HG03354 (cell line): ENCODE measurements around the gene BEST4.
"Not testable (repeated sequence)": the region's sequence is repeated elsewhere in the genome, so short reads cannot be mapped to it uniquely, and the experiment has no call there.

Experiments used
- ATAC-seq: cut with Tn5 transposase; IDR thresholded peaks from one replicate; pipeline ENCODE4 v1.9.1; 2021; ENCODE audit warnings: mild to moderate bottlenecking; ENCODE audit not compliant: unreplicated experiment, poor library complexity, severe bottlenecking

Gene BEST4

DNA sequence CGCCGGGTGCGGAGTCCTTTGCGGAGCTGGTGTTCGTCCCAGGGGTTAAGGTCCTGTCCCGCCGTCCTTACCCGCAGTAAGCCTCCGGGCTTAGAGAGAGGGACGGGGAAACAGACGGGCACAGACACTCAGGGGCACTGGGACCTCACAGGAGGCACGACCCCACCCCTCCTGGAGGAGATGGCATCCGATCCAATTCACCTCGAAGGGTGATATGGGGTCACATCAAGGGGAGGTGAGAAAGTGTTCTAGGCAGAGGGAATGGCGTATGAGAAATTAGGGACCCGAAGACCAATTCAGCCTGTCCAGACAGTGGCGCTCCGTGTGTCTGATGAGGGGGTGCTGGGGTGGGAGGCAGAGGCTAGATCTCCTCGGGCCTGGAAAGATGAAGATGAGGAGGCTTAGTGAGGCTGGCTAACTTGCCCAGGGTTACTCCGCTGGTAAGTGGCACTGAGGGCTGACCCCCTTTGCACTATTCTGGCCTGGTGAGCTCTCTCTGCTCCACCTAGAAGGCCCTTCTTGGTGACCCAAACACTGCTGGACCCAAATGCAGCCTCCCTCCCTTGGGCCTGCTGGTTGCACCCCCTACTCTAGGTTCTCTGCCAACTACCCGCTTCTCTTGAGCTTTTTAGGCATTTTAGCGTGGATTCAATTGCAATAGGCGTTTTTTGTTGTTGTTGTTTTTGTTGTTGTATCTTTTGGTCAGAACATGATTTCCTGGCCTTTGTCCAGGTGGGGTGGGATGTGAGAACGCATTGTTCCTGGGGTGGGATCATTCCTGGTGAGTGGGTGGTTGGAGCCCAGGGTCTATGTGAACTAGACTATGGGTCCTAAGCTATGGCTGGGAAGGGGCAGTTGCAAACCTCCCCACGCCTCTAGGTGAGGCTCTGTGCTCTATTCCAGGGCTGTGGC lies 32.6 kb upstream of the BEST4 start:
- peak; percentile 12 for ATAC-seq

DNA sequence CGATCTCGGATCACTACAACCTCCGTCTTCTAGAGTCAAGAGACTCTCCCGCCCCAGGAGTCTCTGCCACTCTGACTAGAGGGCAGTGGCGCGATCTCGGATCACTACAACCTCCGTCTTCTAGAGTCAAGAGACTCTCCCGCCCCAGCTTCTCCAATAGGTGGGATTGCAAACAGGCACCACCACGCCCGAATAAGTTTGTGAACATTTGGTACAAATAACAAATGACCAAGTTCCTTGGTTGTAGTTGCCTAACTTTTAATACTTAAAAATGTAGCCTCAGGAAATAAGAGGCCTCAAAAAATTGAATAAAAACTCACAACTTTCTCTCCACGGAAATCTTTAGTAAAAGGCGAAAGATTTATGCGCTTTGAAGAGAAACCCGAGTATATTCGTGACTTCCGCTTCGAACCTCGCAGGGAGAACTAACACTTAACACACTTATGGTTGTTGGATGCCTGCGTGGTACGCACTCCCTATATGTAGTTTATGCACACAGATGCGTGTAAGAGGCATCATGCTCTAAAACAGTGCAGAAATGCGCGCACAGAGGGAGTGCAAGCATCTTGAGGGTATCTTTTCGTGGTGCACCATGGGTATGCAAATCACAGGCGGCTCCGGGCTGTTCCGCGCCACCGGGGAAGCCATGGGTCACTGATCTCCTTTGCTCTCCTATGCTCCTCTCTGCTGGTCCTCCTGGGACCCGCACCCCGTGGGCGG lies 31.8 kb upstream of the BEST4 start:
- ATAC-seq: peak; percentile 79

DNA sequence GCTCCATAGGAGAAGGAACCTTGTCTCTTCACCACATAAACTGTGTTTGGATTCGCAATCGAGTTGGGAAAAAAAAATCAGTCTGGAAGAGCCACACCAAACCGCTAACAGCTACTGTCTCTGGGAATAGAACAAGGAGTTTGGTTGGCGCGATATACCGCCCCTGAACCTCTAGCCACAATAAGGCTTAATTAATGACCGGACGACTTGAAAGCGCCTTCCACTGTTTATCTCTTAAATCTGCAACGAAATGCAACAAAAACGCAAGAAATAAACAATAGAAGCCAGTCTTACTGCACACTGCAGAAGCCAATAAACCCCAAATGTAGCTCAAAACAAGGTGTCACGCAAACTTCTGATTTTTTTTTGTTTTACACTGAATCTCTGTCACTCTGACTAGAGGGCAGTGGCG lies 31.2 kb upstream of the BEST4 start:
- ATAC-seq: no peak

DNA sequence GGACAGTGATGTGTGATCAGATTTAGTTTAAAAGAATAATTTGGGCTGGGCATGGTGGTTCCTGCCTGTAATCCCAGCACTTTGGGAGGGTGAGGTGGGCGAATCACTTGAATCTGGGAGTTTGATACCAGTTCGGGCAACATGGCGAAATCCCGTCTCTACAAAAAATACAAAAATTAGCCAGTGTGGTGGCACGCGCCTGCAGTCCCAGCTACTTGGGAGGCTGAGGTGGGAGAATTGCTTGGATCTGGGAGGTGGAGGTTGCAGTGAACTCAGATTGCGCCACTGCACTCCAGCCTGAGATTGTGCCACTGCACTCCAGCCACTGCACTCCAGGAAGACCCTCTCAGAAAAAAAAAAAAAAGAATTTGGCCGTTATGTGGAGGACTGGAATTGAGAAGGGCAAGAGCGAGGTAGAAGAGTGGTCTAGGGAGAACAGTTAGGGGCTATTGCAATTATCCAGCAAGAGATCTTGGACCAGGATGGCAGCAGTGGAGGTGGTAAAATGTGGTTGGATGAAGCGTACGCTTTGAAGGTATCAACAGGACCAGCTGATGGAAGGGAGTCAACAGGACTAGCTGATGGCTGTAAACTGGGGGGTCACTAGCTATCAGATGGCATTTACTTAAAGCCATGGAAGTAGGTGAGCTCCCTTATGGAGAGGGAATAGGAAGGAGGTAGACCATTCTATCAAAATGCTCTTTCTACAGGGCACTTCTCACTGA lies 30.0 kb upstream of the BEST4 start:
- no peak for ATAC-seq

DNA sequence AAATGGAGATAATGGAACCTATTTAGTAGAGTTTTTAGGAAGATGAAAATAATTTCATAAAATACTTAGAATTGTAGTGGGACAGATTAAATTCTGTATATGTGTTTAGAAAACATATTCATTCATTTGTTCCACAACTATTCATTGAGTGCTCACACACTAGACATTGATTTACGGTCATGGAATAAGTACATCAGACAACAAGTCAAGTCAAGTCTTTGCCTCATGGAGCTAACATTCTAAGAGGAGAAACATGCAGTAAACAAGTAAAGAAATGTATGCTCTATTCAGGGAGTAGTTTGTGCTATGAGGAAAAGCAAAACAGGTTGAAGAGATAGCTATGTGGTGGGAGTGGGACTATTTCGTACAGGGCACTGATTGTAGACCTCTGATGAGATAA lies 29.3 kb upstream of the BEST4 start:
- no peak for ATAC-seq

DNA sequence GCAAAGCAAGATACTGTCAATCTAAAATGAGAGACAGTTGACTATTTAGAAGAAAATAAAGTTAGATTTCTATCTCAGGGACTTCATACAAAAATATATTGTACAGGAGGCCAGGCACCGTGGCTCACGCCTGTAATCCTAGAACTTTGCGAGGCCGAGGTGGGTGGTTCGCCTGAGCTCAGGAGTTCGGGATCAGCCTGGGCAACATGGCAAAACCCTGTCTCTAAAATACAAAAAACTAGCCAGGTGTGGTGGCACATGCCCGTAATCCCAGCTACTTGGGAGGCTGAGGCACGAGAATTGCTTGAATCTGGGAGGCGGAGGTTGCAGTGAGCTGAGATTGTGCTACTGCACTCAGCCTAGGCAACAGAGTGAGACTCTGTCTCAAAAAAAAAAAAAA lies 28.0 kb upstream of the BEST4 start:
- ATAC-seq: not testable (repeated sequence)

DNA sequence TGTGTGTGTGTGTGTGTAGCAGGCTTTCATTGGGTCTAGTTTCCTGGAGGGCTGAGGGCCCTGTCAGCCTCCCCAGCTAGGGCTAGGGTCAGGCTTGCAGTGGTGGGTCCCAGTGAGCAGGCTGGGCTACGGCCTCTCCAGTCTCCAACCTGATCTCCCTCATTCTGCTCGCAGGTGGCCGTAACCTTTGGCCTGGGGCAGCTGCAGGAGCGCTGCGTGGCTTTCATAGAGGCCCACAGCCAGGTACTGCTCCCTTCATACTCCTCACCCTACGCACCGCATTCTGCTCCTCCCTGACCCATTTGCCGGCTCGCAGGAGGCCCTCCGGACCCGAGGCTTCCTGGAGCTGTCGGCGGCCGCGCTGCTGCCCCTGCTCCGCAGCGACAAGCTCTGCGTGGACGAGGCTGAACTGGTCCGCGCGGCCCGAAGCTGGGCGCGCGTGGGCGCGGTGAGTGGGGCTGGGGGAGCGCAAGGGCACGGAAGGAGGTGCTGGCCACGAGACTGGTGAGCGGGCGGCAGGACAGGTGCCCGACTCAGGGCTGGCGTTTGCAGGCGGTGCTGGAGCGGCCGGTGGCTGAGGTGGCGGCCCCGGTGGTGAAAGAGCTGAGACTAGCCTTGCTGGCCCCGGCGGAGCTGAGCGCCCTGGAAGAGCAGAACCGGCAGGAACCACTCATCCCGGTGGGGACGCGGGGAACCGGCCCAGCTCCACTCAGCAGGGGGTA lies 25.0 kb upstream of the BEST4 start:
- no peak for ATAC-seq

DNA sequence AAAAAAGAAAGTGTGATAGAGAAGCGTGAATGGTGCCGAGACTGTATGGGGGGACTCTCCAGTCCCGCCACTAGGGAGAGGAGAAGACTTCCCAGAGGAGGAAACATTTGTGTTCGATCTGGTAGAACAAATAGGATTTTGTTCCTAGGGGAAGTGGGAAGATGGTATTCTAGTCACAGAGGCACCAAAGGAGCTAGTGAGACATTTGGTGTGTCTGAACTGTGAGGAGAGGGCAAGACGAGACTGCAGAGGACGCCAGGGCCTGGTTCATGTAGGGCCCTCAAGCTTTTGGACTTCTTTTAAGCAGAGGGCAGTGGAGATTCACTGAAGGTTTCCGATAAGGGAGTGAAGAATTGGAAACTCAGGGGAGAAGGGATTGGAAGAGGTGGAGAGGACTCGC lies 23.3 kb upstream of the BEST4 start:
- ATAC-seq: no peak

DNA sequence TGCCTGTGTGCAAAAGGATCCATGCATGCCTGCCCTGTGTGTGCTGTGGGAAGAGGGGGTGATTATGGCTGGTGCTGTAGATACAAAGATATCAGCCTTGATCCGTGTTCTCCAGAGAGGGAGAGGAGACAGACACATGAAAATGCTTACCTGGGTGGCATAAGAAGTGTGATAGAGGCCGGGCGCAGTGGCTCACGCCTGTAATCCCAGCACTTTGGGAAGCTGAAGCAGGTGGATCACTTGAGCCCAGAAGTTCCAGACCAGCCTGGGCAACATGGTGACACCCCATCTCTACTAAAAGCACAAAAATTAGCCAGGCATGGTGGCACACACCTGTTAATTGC lies 22.8 kb upstream of the BEST4 start:
- ATAC-seq: not testable (repeated sequence)

DNA sequence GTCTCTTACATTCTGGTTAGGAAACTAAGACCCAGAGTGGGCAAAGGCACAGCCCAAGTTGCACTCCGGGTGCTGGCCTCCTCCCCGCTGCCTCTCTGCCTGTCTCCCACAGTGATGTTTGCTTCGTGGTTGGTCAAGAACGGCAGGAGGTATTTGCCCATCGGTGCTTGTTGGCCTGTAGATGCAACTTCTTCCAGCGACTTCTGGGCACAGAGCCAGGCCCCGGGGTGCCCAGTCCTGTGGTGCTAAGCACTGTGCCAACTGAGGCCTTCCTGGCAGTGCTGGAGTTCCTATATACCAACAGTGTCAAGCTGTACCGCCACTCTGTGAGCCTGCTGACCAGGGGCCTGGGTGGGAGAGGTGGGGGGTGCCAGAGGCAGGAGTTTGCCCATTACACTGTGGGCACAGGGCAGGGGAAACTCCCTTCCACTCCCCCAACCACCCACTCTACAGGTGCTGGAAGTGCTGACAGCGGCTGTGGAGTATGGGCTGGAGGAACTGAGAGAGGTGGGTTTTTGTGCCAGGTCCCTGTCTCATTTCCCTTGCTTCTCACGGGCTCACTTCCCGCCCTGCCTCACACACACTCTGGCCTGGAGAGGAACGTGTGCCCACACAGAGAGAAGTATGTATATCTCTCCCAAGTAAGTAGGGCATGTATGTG lies 22.3 kb upstream of the BEST4 start:
- ATAC-seq: no peak

DNA sequence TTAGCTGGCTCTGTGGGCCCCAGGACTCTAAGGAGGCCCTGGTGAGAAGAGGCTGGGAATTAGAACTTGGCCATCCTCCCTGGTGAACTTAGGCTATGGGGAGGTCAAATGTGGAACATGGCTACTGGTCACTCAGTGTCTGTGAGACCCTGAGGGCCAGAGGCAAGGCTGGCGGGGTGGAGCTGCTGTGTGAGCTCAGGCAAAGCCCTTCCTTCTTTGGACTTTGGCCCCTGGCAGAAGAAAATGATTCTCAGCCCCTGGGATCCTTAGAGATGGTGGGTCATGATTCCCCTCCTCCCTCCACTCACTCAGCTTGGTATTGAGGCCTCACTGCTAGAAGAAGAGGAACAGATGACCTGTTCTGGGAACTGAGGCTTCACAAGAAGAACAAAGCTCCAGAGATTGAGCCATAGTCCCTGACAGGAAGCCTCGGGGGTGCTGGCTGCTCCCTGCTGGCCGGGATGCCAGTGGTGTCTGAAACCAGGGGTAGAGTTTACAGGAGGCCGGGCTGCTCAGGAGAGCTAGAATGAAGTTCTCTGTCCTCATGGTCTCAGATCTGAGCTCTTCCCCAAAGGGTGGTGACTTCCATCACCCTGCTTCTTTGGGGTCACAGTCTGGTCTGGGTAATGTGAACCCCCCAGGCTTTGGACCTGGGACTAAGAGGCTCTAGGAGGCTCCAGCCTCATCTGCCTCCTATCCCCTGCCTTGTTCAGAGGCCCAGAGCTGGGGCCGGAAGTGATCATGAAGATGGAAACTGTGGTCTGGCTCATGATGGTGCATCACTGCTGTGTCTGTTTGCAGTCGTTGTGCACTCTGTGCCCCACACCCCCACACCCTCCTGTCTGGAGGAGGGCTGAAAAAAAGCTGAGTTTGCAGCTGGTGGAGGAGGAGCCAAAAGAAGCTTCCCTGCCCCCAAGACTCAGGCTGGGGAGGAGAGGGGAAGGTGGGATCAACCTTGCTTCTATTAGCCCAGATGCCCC lies 21.3 kb upstream of the BEST4 start:
- peak; percentile 61 for ATAC-seq

DNA sequence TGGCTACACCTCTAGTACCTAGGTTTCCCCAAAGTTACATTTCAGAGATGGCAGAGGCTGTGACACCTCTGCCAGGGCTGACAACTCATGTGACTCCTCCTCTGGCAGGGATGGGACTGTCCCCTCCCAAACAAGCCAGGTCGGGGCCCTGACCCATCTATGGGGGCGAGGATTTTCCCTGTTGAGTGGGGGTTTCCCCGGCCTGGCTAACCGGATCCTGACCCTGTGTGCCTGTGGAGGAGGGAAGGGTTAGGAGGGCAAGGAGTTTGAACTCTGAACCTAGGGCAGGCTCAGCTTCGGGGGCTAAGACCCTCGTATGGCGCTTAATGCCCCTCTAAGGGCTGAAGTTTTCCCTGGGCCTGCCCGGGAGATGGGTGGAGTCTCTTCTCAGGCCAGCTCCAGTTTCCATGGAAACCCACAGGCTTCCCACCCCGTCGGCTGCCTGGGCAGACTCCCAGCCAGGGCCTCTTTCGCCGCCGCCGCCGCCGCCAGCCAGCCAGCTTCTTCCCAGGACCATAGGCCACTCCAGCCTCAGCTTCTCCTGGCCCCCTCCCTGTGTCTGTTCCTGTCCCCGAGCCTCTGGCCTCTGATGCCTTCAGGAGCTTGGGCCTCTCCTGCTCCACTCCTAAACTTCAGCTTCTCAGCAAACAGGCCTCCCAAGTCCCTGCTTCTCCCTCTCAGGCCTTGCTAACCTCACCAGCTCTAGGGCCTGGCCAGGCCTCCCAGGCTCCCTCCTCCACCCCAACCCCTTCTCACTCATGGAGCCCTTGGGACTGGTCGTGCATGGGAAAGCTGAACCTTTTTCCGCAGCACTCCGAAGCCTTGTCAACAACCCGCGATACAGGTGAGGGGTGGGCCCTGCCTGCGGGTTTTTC lies 20.3 kb upstream of the BEST4 start, which contains the start of gene BTBD19:
Gene BTBD19, plus strand, starts transcription at position 461 of the 875 bp plus-strand sequence. Its CDS starts 298 bp downstream, at position 759.
- ATAC-seq: peak; percentile 15

DNA sequence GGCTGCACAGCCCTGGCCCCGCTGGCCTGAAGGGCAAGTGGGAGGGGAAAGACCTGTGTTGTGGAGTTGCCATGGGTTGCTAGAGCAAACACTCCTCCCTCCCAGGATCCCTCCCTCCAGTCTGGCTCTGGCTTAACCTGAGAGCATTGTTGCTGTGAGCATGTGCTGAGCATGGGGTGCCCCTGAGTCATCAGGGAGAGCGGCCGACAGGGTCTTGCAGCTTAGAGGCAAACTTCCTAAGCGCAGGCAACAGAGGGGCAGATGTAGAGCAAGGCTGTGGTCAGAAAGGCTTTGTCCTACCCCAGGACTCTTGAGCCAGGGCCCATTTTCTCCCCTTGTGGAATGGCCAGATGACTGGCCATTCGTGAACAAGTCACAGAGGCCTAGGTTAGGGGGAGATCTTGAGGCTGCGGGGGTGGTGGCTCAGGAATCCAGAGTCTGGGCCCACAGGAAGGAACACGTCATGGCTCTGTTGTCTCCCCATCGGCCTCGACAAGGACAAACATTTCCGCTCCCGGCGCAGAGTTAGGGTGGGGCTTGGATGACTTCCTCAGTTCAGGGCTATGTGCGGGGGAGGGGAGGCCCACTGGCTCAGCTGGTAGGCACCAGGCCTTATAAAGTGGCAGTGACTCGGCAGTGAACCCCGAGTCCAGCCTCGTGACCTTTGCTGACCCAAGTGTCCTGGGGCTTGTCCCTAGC lies 19.5 kb upstream of the BEST4 start:
- peak; percentile 34 for ATAC-seq

DNA sequence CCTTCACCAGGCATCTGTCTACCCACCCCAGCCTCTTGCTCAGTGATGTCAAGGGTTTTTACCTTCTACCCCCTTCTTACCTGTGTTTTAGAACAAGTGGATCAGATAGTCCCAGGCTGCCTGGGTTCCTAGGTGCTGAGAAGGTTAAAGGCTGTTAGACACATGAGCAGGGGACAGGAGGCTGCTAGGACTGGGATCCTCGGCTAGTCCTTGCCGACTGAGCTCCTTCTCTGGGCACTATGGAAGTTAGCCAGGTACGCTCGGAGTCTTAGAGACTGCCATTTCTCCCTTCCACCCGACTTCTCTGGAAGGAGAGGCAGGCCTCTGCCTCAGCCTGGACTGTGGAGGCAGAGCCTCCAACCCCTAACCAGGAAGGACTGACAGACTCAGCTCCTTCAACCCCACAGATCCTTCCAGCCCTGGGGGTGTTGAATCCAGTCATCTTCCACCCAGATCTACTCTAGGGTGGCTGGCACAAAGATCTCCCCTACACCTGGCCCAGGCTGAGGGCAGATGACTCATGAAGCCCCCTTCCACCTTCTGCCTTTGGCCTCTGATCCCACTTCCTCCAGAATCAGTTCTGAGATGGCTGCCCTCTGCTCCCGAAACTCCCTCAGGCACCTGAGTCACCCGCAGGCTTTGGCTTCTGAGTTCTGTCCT lies 18.9 kb upstream of the BEST4 start, which contains the start of gene DYNLT4:
Gene DYNLT4, minus strand, starts transcription at position 648 of the 660 bp plus-strand sequence. CDS start 683 bp downstream, outside the sequence.
- no peak for ATAC-seq

DNA sequence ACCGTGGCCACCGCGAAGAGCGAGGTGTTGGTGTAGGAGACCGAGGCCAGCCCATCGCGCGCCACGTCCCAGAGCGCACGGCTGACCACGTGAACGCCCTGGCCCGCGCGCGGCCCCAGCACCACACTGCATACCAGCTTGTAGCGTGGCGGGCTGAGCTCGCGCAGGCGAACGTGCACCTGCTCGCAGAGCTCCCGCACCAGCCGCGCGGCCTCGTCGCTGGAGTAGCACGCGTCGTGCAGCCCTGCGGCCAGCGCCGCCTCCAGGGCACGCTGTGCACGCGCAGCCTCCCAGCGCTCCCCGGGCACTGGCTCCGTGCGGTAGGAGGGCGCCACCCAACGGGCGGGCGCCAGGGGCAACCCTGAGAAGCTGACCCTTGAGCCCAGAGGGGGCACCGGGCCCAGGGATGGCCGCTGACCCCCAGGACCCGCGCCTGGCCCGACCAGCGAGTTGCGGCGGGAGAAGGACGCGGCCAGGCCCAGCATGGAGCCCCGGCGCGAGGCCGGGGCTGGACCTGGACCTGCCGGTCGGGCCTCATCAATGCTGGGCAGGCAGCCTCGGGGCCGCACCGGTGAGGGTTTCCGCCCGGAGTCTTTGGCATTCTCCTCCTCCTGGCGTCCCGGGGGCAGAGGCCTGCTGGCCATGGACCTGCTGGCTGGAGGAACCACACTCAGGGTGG lies 18.2 kb upstream of the BEST4 start:
- no peak for ATAC-seq
